Upper lobe of left lung (tissue), 6 donors: ENCODE measurements around the gene PAMR1. TPM values are rescaled to one million over a fixed set of nuclear protein-coding genes. Genes with fewer than 3 reads are reported as not detected.

ENCODE experiments used
- ATAC-seq, 2 donors: fragments of 200-7000 bp; cut with Tn5 transposase; one replicate each; pipeline ENCODE4 v1.9.1; 2022; ENCODE audit warnings: mild to moderate bottlenecking in 2 of 2, moderate library complexity in 2 of 2; ENCODE audit not compliant: low FRiP score in 2 of 2
- DNase-seq, 2 donors: peaks; one replicate each; pipeline ENCODE4 v3.0.0-alpha.2; 2019 to 2020
- H3K27ac ChIP-seq, 4 donors: fragments of 200-600 bp; sonication (generic); one replicate each; pipeline ENCODE4 v1.5.1; 2016 to 2019
- H3K27me3 ChIP-seq, 4 donors: fragments of 200-600 bp; sonication (generic); one replicate each; pipeline ENCODE4 v1.5.1; 2017 to 2019
- H3K36me3 ChIP-seq, 4 donors: fragments of 200-600 bp; sonication (generic); one replicate each; pipeline ENCODE4 v1.5.1; 2016 to 2019
- H3K4me1 ChIP-seq, 4 donors: fragments of 200-600 bp; sonication (generic); one replicate each; pipeline ENCODE4 v1.5.1; 2018 to 2019
- H3K4me3 ChIP-seq, 4 donors: fragments of 200-600 bp; sonication (generic); one replicate each; pipeline ENCODE4 v1.5.1; 2017 to 2019; ENCODE audit warnings: mild to moderate bottlenecking in 2 of 4, moderate library complexity in 1 of 4
- H3K9me3 ChIP-seq, 4 donors: fragments of 200-600 bp; sonication (generic); one replicate each; pipeline ENCODE4 v1.5.1; 2018 to 2019
- EP300 ChIP-seq, 4 donors: sonication (generic); formaldehyde crosslinking; IDR thresholded peaks; one replicate each; pipeline ENCODE4 v1.5.1; 2017; ENCODE audit warnings: antibody characterized with exemption in 4 of 4, control low read depth in 2 of 4
- POLR2A ChIP-seq, 4 donors: fragments of 450-650 bp; IDR thresholded peaks; one replicate each; pipeline ENCODE4 v1.5.1; 2016 to 2017; ENCODE audit warnings: antibody characterized with exemption in 4 of 4, mild to moderate bottlenecking in 2 of 4
- POLR2AphosphoS5 ChIP-seq, 2 donors: sonication (generic); formaldehyde crosslinking; IDR thresholded peaks; one replicate each; pipeline ENCODE4 v1.5.1; 2017; ENCODE audit warnings: antibody characterized with exemption in 2 of 2
- WGBS, 2 donors: methylation state at CpG; one replicate each; pipeline ENCODE4 v1.1.5; 2017 to 2018; 5-methylcytosine and 5-hydroxymethylcytosine counted together
- total RNA-seq, 6 donors: library from RNA; depleted of rRNA in 4 of 6; stranded (reverse); fragments of >200 nt in 4 of 6; gene quantifications; one replicate each; pipeline versions ENCODE4 v1.1.0 to v1.2.1, GENCODE V29; 2016 to 2021
- TF ChIP-seq, protein P1 (sequence below), 6 experiments: fragments of 450-650 bp in 4 of 6; fragments of 200-600 bp in 2 of 6; sonication (generic) in 2 of 6; IDR thresholded peaks; one replicate each; pipeline ENCODE4 v1.5.1; 2016 to 2019; ENCODE audit warnings: antibody characterized with exemption in 6 of 6
- donor health status: DM: no; HTN: no; CAD: no; lungs with moderate emphysema.
- donor health status: DM: no; HTN: yes; CAD: no; lungs with severe emphysema.

PAMR1 gene
- total RNA-seq, 6 donors from 2014 or later = 0.30 to 7.2 (median 4.3) TPM; not detected in 1

DNA sequence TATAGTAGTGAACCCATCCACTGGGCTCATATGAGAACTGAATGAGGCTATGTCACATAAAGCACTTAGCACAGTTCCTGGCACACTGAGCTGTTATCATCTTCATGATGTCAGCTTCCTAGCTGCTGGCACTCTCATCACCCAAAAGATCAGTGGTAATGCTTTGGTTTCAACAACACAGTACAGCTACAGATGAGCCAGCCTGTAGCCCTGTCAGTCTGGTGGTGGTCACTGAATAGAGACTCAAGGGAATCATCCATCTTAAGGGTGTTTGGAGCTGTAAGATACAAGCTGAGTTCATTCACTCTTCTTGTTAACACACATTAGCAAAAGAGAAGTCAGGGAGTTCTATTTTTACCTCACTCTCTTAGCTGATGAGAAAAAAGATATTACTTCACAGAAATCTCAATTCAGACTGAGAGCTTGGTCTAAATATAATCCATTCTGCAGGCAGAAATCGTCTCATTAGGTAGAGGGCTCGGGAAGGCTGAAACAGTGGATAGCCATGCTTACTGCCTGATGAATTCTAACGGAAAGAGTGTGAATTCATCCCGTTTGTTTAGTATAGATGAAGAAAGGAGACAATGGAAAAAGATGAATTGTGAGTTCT lies 99.7 kb downstream of the PAMR1 start:
- Histone ChIP-seq H3K36me3 (no peaks in the 10 kb centered on the region), H3K4me3 (no peak overlapping the region), H3K9me3 (no peaks in the 10 kb centered on the region), H3K27ac (no peak overlapping the region), H3K27me3 (peaks cover 0 to 2% (median 0%) of the 10 kb centered on the region in 4 donors), H3K4me1 (peaks cover 0 to 7% (median 0%) of the 10 kb centered on the region in 4 donors)
- TF ChIP-seq, protein P1, sequence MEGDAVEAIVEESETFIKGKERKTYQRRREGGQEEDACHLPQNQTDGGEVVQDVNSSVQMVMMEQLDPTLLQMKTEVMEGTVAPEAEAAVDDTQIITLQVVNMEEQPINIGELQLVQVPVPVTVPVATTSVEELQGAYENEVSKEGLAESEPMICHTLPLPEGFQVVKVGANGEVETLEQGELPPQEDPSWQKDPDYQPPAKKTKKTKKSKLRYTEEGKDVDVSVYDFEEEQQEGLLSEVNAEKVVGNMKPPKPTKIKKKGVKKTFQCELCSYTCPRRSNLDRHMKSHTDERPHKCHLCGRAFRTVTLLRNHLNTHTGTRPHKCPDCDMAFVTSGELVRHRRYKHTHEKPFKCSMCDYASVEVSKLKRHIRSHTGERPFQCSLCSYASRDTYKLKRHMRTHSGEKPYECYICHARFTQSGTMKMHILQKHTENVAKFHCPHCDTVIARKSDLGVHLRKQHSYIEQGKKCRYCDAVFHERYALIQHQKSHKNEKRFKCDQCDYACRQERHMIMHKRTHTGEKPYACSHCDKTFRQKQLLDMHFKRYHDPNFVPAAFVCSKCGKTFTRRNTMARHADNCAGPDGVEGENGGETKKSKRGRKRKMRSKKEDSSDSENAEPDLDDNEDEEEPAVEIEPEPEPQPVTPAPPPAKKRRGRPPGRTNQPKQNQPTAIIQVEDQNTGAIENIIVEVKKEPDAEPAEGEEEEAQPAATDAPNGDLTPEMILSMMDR (IDR thresholded peaks at IDR 0.05) = no peak
- TF ChIP-seq EP300 (IDR thresholded peaks at IDR 0.05) (no peak), POLR2A (IDR thresholded peaks at IDR 0.05) (no peak), POLR2AphosphoS5 (IDR thresholded peaks at IDR 0.05) (no peak)
- ATAC-seq (no peak), DNase-seq (no peak)
- 61 to 74% methylated on average over 4 of the region's 4 CpGs for WGBS, 2 donors

DNA sequence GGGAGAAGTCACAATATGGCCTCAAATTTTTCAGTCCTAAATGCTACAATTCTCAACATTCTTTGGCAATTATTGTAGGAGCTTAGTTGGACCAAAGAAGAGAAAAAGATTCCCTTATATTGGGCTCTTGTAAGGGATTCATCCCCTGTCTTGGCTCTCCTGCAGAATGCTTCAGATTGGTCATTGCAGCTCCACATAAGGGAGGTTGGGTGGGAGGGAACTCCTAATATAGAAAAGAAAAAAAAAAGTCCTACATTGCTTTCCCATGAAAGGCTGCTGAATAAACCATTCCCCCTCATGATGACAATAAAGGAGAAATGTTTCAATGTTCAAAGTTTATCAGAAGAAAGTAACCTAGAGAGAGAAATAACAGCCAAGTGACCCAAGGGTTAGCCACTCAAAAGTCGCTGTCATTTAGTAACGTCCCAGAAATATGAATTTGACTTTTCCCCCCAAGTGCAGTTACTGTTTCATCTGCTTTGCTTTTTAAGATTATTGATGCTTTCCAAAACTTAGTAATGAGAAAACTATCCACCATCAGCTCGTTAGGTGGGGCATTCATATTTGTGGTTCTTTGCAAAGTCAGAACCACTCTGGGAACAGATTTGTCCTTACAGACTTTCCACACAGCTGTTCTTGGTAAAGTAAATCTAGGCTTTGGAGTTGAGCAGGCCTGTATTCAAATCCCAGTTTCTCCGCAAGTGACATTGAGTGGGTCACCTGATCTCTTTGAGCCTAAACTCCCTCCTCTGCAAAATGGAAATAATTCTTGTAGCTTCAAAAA lies 101.1 kb downstream of the PAMR1 start:
- TF ChIP-seq EP300 (IDR thresholded peaks at IDR 0.05) = no peak
- TF ChIP-seq, protein P1 (IDR thresholded peaks at IDR 0.05) = no peak
- no peak for TF ChIP-seq POLR2AphosphoS5 (IDR thresholded peaks at IDR 0.05)
- TF ChIP-seq POLR2A (IDR thresholded peaks at IDR 0.05) = no peak
- Histone ChIP-seq H3K27me3 (peaks cover 0 to 14% (median 3%) of the 10 kb centered on the region in 4 donors), H3K4me1 (peaks cover 7 to 20% (median 10%) of the 10 kb centered on the region in 4 donors), H3K36me3 (no peaks in the 10 kb centered on the region), H3K27ac (no peak overlapping the region), H3K9me3 (no peaks in the 10 kb centered on the region), H3K4me3 (no peak overlapping the region)
- 59 to 69% methylated on average over 4 of the region's 4 CpGs for WGBS, 2 donors
- no peak for DNase-seq
- ATAC-seq = no peak

DNA sequence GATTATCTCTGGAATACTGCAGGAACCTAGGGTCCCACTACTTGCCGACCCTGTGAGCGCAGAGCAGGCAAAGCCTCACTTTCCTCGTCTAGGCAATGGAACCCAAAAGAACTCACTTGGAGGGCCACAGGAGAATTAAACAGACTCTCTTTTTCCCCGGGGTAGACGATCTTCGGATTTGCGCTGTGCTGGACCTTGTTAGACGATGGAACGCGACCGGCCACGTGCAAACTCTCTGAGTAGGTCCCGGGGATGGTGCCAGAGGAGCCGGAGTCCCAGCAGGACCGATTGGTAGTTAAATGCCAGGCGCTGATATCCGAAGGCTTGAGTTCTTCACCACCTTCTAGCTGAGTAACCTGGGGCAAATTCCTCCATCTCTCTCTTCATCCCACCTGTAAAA lies 105.0 kb downstream of the PAMR1 start:
- WGBS, 2 donors = 11 to 14% methylated on average over 12 to 17 of the region's 17 CpGs
- Histone ChIP-seq H3K36me3 (no peaks in the 10 kb centered on the region), H3K27me3 (peaks cover 0 to 26% (median 13%) of the 10 kb centered on the region in 4 donors), H3K9me3 (no peaks in the 10 kb centered on the region), H3K27ac (no peak overlapping the region), H3K4me1 (peaks cover 18 to 27% (median 23%) of the 10 kb centered on the region in 4 donors), H3K4me3 (peak overlapping the region in 3 of 4 donors; percentile 53 to 58 (median 57))
- peak in 1 of 2 donors; percentile 12 for ATAC-seq
- TF ChIP-seq EP300 (IDR thresholded peaks at IDR 0.05) (no peak), POLR2A (IDR thresholded peaks at IDR 0.05) (no peak), POLR2AphosphoS5 (IDR thresholded peaks at IDR 0.05) (no peak)
- TF ChIP-seq, protein P1 (IDR thresholded peaks at IDR 0.05) = no peak
- no peak for DNase-seq

DNA sequence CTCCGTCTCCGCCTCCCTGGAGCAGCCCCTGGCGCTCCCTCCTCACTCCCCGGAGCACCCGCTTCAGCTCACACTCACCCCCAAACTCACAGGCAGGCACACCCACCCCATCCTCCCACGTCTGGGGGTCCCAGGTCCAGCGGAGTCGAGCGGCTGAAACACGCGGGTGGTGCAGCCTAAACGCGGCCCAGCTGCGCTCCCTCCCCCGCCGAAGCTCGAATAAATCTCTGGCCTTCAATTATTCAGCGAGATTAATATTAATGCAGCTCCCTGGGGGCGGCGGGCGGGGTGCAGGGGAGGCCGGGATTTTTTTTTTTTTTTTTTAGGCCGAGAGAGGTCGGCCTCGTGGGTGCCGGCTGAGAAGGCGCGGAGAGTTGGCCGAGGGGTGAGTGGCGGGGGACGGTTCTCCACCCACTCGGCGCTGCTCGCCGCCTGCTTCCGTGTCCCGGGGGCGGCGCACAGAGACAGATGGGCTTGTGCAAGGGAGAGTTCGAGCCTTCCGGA lies 105.5 kb downstream of the PAMR1 start:
- Histone ChIP-seq H3K27me3 (peaks cover 0 to 26% (median 13%) of the 10 kb centered on the region in 4 donors), H3K4me3 (peak overlapping the region in 3 of 4 donors; percentile 53 to 58 (median 57)), H3K9me3 (no peaks in the 10 kb centered on the region), H3K27ac (no peak overlapping the region), H3K36me3 (no peaks in the 10 kb centered on the region), H3K4me1 (peaks cover 18 to 27% (median 23%) of the 10 kb centered on the region in 4 donors)
- ATAC-seq (peak; percentile 39 to 72), DNase-seq (peak in 1 of 2 donors; percentile 75)
- TF ChIP-seq EP300 (IDR thresholded peaks at IDR 0.05) (no peak), POLR2AphosphoS5 (IDR thresholded peaks at IDR 0.05) (no peak), POLR2A (IDR thresholded peaks at IDR 0.05) (no peak)
- TF ChIP-seq, protein P1 (IDR thresholded peaks at IDR 0.05) = no peak
- WGBS, 2 donors = 1 to 2% methylated on average over 13 to 36 of the region's 41 CpGs
